Measurements from ENCODE around the gene CARMIL1. TPM values are rescaled to one million over a fixed set of nuclear protein-coding genes. Genes with fewer than 3 reads are reported as not detected.

CARMIL1 gene
- total RNA-seq, 1 donor from 2014 or later = 19.6 TPM

- TF ChIP-seq POLR2AphosphoS5 (IDR thresholded peaks at IDR 0.05; ENCODE audit: insufficient read depth in 1 of 2, low read depth in 1 of 2) = no peak
- TF ChIP-seq, protein P1, sequence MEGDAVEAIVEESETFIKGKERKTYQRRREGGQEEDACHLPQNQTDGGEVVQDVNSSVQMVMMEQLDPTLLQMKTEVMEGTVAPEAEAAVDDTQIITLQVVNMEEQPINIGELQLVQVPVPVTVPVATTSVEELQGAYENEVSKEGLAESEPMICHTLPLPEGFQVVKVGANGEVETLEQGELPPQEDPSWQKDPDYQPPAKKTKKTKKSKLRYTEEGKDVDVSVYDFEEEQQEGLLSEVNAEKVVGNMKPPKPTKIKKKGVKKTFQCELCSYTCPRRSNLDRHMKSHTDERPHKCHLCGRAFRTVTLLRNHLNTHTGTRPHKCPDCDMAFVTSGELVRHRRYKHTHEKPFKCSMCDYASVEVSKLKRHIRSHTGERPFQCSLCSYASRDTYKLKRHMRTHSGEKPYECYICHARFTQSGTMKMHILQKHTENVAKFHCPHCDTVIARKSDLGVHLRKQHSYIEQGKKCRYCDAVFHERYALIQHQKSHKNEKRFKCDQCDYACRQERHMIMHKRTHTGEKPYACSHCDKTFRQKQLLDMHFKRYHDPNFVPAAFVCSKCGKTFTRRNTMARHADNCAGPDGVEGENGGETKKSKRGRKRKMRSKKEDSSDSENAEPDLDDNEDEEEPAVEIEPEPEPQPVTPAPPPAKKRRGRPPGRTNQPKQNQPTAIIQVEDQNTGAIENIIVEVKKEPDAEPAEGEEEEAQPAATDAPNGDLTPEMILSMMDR (IDR thresholded peaks at IDR 0.05) = no peak
- TF ChIP-seq POLR2A (IDR thresholded peaks at IDR 0.05) = no peak
- no peak overlapping the region for H3K27ac ChIP-seq
- no peak for DNase-seq (ENCODE audit: extremely low spot score in 2 of 2)
- no peaks in the 10 kb centered on the region for H3K36me3 ChIP-seq
- H3K9me3 ChIP-seq = no peaks in the 10 kb centered on the region
- H3K4me3 ChIP-seq = no peak overlapping the region
- H3K4me1 ChIP-seq = no peaks in the 10 kb centered on the region
- H3K27me3 ChIP-seq = no peaks in the 10 kb centered on the region
- intact Hi-C loops (cut with DNase I) = no loop called here
These were observed 62.9 kb downstream of the CARMIL1 start for GRCh38 chr6:25341923-25342619.

- H3K27me3 ChIP-seq = no peaks in the 10 kb centered on the region
- intact Hi-C loops (cut with DNase I) = no loop called here
- no peaks in the 10 kb centered on the region for H3K36me3 ChIP-seq
- H3K4me1 ChIP-seq = no peaks in the 10 kb centered on the region
- H3K4me3 ChIP-seq = no peak overlapping the region
- DNase-seq (ENCODE audit: extremely low spot score in 2 of 2) = no peak
- TF ChIP-seq POLR2AphosphoS5 (IDR thresholded peaks at IDR 0.05; ENCODE audit: insufficient read depth in 1 of 2, low read depth in 1 of 2) (no peak), POLR2A (IDR thresholded peaks at IDR 0.05) (no peak)
- TF ChIP-seq, protein P1 (IDR thresholded peaks at IDR 0.05) = no peak
- H3K27ac ChIP-seq = no peak overlapping the region
- no peaks in the 10 kb centered on the region for H3K9me3 ChIP-seq
These were observed 63.6 kb downstream of the CARMIL1 start for GRCh38 chr6:25342802-25343201.

GRCh38 chr6:25343984-25344383 is 64.8 kb downstream of the CARMIL1 start:
- Histone ChIP-seq H3K27me3 (no peaks in the 10 kb centered on the region), H3K4me3 (no peak overlapping the region), H3K36me3 (no peaks in the 10 kb centered on the region), H3K9me3 (no peaks in the 10 kb centered on the region), H3K4me1 (no peaks in the 10 kb centered on the region), H3K27ac (no peak overlapping the region)
- intact Hi-C loops (cut with DNase I) = no loop called here
- DNase-seq (ENCODE audit: extremely low spot score in 2 of 2) = no peak
- no peak for TF ChIP-seq POLR2AphosphoS5 (IDR thresholded peaks at IDR 0.05; ENCODE audit: insufficient read depth in 1 of 2, low read depth in 1 of 2)
- no peak for TF ChIP-seq POLR2A (IDR thresholded peaks at IDR 0.05)
- TF ChIP-seq, protein P1 (IDR thresholded peaks at IDR 0.05) = no peak

DNA sequence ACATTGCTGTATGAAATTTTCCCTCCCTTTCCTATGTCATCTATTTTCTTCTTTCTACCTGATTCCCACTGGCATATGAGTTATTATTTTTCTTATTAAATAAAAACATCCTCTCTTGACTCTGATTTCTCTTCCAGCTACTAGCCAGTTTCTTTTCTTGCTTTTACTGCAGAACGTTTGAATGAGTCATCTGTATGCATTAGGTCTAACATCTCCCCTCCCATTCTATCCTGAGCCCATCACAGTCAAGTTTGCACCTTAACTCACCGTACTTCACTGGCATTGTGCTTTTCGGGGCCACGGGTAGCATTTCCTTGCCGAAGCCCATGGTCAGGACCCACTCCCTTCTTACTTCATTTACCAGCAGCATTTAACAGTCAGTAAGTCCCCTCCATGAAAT is 65.7 kb downstream of the CARMIL1 start:
- Histone ChIP-seq H3K4me1 (peaks cover 1% of the 10 kb centered on the region), H3K27me3 (no peaks in the 10 kb centered on the region), H3K4me3 (no peak overlapping the region), H3K27ac (no peak overlapping the region), H3K36me3 (no peaks in the 10 kb centered on the region), H3K9me3 (no peaks in the 10 kb centered on the region)
- intact Hi-C loops (cut with DNase I) = no loop called here
- no peak for DNase-seq (ENCODE audit: extremely low spot score in 2 of 2)
- no peak for TF ChIP-seq POLR2A (IDR thresholded peaks at IDR 0.05)
- TF ChIP-seq POLR2AphosphoS5 (IDR thresholded peaks at IDR 0.05; ENCODE audit: insufficient read depth in 1 of 2, low read depth in 1 of 2) = no peak
- TF ChIP-seq, protein P1 (IDR thresholded peaks at IDR 0.05) = no peak

DNA sequence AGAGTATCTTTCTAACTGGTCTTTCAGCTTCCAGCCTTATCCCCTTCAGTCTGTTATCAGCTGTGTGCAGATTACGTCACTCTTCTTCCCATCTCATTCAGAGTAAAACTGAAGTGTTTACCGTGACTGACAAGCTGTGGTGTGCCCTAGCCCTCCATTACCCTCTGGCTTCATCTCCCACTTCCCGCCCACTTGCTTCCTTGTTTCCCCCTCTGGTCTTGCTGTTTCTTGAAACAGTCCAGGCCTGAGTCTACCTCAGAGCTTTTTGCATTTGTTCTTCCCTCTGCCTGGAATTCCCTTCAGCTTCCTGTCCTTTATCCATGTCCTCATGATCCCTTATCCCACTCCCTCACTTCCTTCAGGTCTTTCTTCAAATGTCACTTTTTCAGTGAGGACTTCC is 66.9 kb downstream of the CARMIL1 start:
- H3K9me3 ChIP-seq = no peaks in the 10 kb centered on the region
- intact Hi-C loops (cut with DNase I) = no loop called here
- TF ChIP-seq POLR2A (IDR thresholded peaks at IDR 0.05) (no peak), POLR2AphosphoS5 (IDR thresholded peaks at IDR 0.05; ENCODE audit: insufficient read depth in 1 of 2, low read depth in 1 of 2) (no peak)
- TF ChIP-seq, protein P1 (IDR thresholded peaks at IDR 0.05) = no peak

More for the DNA sequence above, 66.9 kb downstream of the CARMIL1 start:
- Histone ChIP-seq H3K36me3 (no peaks in the 10 kb centered on the region), H3K4me3 (no peak overlapping the region), H3K27me3 (no peaks in the 10 kb centered on the region), H3K4me1 (peaks cover 13% of the 10 kb centered on the region), H3K27ac (no peak overlapping the region)
- no peak for DNase-seq (ENCODE audit: extremely low spot score in 2 of 2)
